B cell (primary cell): ENCODE results near the gene PGP. TPM values are rescaled to one million over a fixed set of nuclear protein-coding genes. Genes with fewer than 3 reads are reported as not detected.

Source experiments
- ATAC-seq: fragments of 200-7000 bp; cut with Tn5 transposase; one replicate; pipeline ENCODE4 v1.10.0; 2021; ENCODE audit warnings: low read depth, mild to moderate bottlenecking, moderate number of reproducible peaks, moderate library complexity
- CTCF ChIA-PET: fragments of 350-600 bp; sonication (Branson Sonifier 250); formaldehyde crosslinking; loops from one replicate; lab custom pipeline; 2021; ENCODE audit warnings: antibody characterized with exemption, inconsistent platforms; lab: Charles Lee
- POLR2A ChIA-PET: fragments of 350-600 bp; sonication (Branson Sonifier 250); formaldehyde crosslinking; loops from one replicate; lab custom pipeline; 2021; ENCODE audit warnings: antibody characterized with exemption; lab: Charles Lee
- DNase-seq: peaks from one replicate; pipeline ENCODE4 v3.0.0; 2013
- H2AFZ ChIP-seq: 2 replicates; pipeline ENCODE4 v1.6.1; 2012; ENCODE audit warnings: mild to moderate bottlenecking, low read depth, low read length; ENCODE audit not compliant: insufficient read depth, poor library complexity, severe bottlenecking
- H3K27ac ChIP-seq, 2 donors: 1 replicate in 1 of 2; 2 replicates in 1 of 2; pipeline ENCODE4 v1.5.1; 2012 to 2013; ENCODE audit warnings: low read length in 2 of 2, mild to moderate bottlenecking in 2 of 2, moderate library complexity in 1 of 2
- H3K27me3 ChIP-seq, 4 experiments: fragments of 200-600 bp in 1 of 4; sonication (generic) in 1 of 4; replicated peaks in 1 of 4; 1 replicate in 2 of 4; 2 replicates in 2 of 4; pipeline versions ENCODE4 v1.6.1 to v1.7.0; 2013 to 2016; ENCODE audit warnings: low read length in 3 of 4, mild to moderate bottlenecking in 2 of 4, mixed read lengths in 1 of 4, moderate library complexity in 1 of 4; ENCODE audit not compliant: insufficient read depth in 4 of 4, control insufficient read depth in 3 of 4; ENCODE audit errors: control extremely low read depth in 1 of 4
- H3K36me3 ChIP-seq, 2 experiments: replicated peaks in 1 of 2; 1 replicate in 1 of 2; 2 replicates in 1 of 2; pipeline versions ENCODE4 v1.6.1 to v1.7.1; 2013; ENCODE audit warnings: low read length in 1 of 2; ENCODE audit not compliant: insufficient read depth in 2 of 2, control insufficient read depth in 1 of 2; ENCODE audit errors: control extremely low read depth in 1 of 2, extremely low read depth in 1 of 2
- H3K4me1 ChIP-seq, 2 donors: fragments of 200-600 bp in 1 of 2; sonication (generic) in 1 of 2; 1 replicate in 1 of 2; 2 replicates in 1 of 2; pipeline versions ENCODE4 v1.5.1 to v1.6.1; 2013 to 2017; ENCODE audit warnings: low read length in 2 of 2; ENCODE audit not compliant: control insufficient read depth in 2 of 2, insufficient read depth in 2 of 2
- H3K4me2 ChIP-seq: replicated peaks from 2 replicates; pipeline ENCODE3; 2012; ENCODE audit warnings: mild to moderate bottlenecking, low read depth, low read length; ENCODE audit not compliant: poor library complexity, severe bottlenecking
- H3K4me3 ChIP-seq, 5 experiments: fragments of 200-600 bp in 1 of 5; sonication (generic) in 1 of 5; 1 replicate in 3 of 5; 2 replicates in 2 of 5; pipeline versions ENCODE4 v1.5.1 to v1.7.0; 2011 to 2016; ENCODE audit warnings: low read length in 4 of 5, mild to moderate bottlenecking in 4 of 5, low read depth in 2 of 5, control low read depth in 1 of 5, moderate library complexity in 1 of 5; ENCODE audit not compliant: insufficient read depth in 1 of 5; ENCODE audit errors: control extremely low read depth in 1 of 5, extremely low read depth in 1 of 5
- H3K79me2 ChIP-seq: fragments of 200-600 bp; sonication (generic); one replicate; pipeline ENCODE4 v1.6.0; 2016; ENCODE audit warnings: low read length; ENCODE audit not compliant: control insufficient read depth, insufficient read depth
- H3K9ac ChIP-seq: fragments of 200-600 bp; sonication (generic); 2 replicates; pipeline ENCODE4 v1.6.1; 2017; ENCODE audit warnings: mild to moderate bottlenecking, low read length, moderate library complexity
- H3K9me3 ChIP-seq, 3 donors: one replicate each; pipeline versions ENCODE4 v1.6.1 to v1.7.1; 2013; ENCODE audit warnings: low read length in 2 of 3; ENCODE audit not compliant: control insufficient read depth in 2 of 3, insufficient read depth in 1 of 3; ENCODE audit errors: control extremely low read depth in 1 of 3
- H4K20me1 ChIP-seq: 2 replicates; pipeline ENCODE4 v1.6.0; 2012; ENCODE audit warnings: mild to moderate bottlenecking, low read length; ENCODE audit not compliant: insufficient read depth, control insufficient read depth, poor library complexity, severe bottlenecking
- H3K27ac Mint-ChIP-seq: one replicate; pipeline ENCODE4 v1.8.0; 2021; ENCODE audit warnings: mixed read lengths
- H3K27me3 Mint-ChIP-seq: one replicate; pipeline ENCODE4 v1.8.0; 2021; ENCODE audit warnings: mixed read lengths
- H3K4me1 Mint-ChIP-seq: one replicate; pipeline ENCODE4 v1.8.0; 2021; ENCODE audit warnings: mixed read lengths
- H3K4me3 Mint-ChIP-seq: one replicate; pipeline ENCODE4 v1.8.0; 2021; ENCODE audit warnings: mixed read lengths
- H3K9me3 Mint-ChIP-seq: one replicate; pipeline ENCODE4 v1.8.0; 2022; ENCODE audit warnings: mixed read lengths; ENCODE audit not compliant: insufficient read depth
- CTCF ChIP-seq: fragments of 200-600 bp; IDR thresholded peaks from one replicate; pipeline ENCODE4 v1.8.0; 2022; ENCODE audit warnings: antibody characterized with exemption, mild to moderate bottlenecking
- EZH2 ChIP-seq: IDR thresholded peaks from 2 replicates; pipeline ENCODE4 v1.6.1; 2012; ENCODE audit warnings: borderline replicate concordance, low read depth, mild to moderate bottlenecking, moderate library complexity, low read length; ENCODE audit not compliant: insufficient read depth, poor library complexity, severe bottlenecking
- WGBS: methylation state at CpG from one replicate; pipeline ENCODE4 v1.1.5; 2013; ENCODE audit warnings: missing lambda C conversion rate; ENCODE audit not compliant: insufficient coverage; 5-methylcytosine and 5-hydroxymethylcytosine counted together
- intact Hi-C: fragments of 100-400 bp; cut with micrococcal nuclease; formaldehyde crosslinking; loops from one replicate; pipeline ENCODE4 v1.10.0; 2022
- polyA plus RNA-seq: library from polyadenylated mRNA; depleted of rRNA; stranded (reverse); fragments of >200 nt; gene quantifications from 2 replicates; pipeline ENCODE4 v1.2.3, GENCODE V29; 2012
- total RNA-seq, 2 donors: library from RNA; stranded (reverse); fragments of 120-200 nt in 1 of 2; gene quantifications; 1 replicate in 1 of 2; 2 replicates in 1 of 2; pipeline versions ENCODE4 v1.2.3 to v1.2.4, GENCODE V29; 2013 to 2022

Gene PGP
- total and polyA plus RNA-seq, 2 donors (not counting 1 experiment from before 2014, with no cell fraction given) = 15.4 to 16.5 TPM

- Mint-ChIP-seq H3K27ac (no peak overlapping the region), H3K27me3 (peaks cover 3% of the 10 kb centered on the region), H3K4me3 (no peak overlapping the region), H3K4me1 (no peaks in the 10 kb centered on the region), H3K9me3 (no peaks in the 10 kb centered on the region)
- no peak overlapping the region for H3K4me2 ChIP-seq
- no peak overlapping the region for H3K27ac ChIP-seq
- peaks cover 0 to 2% (median 0%) of the 10 kb centered on the region in 3 donors for H3K9me3 ChIP-seq
- peaks cover 0 to 19% (median 7%) of the 10 kb centered on the region in 4 experiments for H3K27me3 ChIP-seq
- H3K4me3 ChIP-seq = no peak overlapping the region
- no peak for DNase-seq
- peaks cover 10 to 12% of the 10 kb centered on the region in 2 donors for H3K4me1 ChIP-seq
- H3K9ac ChIP-seq = no peak overlapping the region
- TF ChIP-seq CTCF (no peak), EZH2 (no peak)
- ChIA-PET CTCF (no interaction called here), POLR2A (no interaction called here)
- H3K79me2 ChIP-seq = peaks cover 14% of the 10 kb centered on the region
- no peak for ATAC-seq
- H3K36me3 ChIP-seq = peaks cover 0 to 64% of the 10 kb centered on the region in 2 experiments
- H4K20me1 ChIP-seq = peaks cover 53% of the 10 kb centered on the region
- 93% methylated on average over 33 of the region's 41 CpGs for WGBS
- no peak overlapping the region for H2AFZ ChIP-seq
- intact Hi-C loops = no loop called here
Observed at GRCh38 chr16:2232094-2232990, 17.7 kb upstream of the PGP start.
